Esophagus mucosa (tissue), 1 donor: ENCODE results near the gene DIAPH2. TPM values are rescaled to one million over a fixed set of nuclear protein-coding genes. Genes with fewer than 3 reads are reported as not detected.

ENCODE experiments used
- ATAC-seq: fragments of 200-7000 bp; cut with Tn5 transposase; one replicate; pipeline ENCODE4 v1.9.1; 2020
- total RNA-seq: library from RNA; stranded (reverse); gene quantifications from one replicate; pipeline ENCODE4 v1.2.4, GENCODE V29; 2023
- donor health status: DM: yes; HTN: yes; CAD: no.

The DIAPH2 gene
- total RNA-seq, 1 donor from 2014 or later = 8.9 TPM

DNA sequence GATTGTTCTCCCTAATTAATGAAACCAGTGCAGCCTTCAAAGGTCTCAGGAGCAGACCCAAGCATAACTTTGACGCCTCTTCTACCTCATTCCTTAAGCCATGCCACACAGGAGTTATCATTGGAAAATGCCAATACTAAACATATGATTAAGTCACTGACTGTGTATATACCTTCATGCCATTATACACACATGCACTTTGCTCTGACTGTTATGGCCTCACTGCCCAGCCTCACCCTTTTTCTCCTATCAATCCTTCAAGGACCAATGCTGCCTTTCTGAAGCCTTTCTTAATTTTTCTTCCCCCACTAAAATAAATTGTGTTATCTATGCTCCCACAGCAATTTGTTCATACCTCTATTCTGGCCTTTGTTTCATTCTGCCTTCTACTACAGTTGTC lies 924.7 kb downstream of the DIAPH2 start:
- no peak for ATAC-seq

DNA sequence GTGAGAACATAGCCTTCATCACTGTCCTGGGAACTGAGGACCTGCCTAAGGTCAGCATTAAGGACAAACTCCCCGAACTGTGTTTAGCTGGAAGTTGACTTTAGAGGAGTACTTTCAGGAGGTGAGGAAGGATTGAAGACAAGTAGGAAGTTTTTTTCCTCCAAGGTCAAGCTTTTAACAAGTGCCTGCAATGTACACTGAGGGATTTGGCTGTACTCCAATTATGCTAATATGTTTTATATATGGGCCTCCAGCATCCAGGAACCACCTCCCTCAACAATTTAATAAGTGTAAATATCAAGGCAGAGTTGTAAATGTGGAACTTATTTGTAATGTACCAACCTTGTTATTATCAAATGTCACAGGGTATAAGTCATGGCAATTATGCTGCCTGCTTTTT lies 925.3 kb downstream of the DIAPH2 start:
- ATAC-seq = no peak

DNA sequence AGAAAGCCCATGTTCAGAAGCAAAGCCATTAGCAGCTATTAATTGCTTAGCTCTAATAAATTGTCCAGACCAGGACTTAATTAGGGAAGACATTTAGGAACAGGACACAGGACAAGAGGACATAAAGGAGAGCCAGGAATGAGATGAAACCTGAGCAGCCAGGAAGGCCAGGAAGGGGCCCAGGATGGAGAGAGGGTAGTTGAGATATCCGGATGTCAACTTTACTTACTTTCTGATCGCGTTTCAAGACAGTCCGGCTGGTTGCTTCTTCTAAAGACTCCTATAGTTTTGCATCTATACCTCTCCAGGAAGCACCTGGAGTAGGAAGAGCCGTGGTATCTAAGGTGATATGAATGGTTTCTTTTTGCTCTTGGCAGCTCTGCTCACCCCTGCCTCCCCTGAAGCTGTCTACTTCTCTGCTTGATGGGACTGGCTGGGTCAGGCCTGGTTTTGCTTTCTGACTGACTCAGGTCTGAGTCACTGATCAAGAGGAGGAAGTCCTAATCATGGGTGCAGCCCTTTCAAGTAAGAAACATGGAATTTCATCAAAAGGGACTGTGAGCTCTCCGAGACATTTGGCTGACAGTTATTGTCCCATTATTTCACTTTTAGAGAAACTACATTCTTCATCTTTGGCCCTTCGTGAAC lies 932.4 kb downstream of the DIAPH2 start:
- peak; percentile 94 for ATAC-seq

DNA sequence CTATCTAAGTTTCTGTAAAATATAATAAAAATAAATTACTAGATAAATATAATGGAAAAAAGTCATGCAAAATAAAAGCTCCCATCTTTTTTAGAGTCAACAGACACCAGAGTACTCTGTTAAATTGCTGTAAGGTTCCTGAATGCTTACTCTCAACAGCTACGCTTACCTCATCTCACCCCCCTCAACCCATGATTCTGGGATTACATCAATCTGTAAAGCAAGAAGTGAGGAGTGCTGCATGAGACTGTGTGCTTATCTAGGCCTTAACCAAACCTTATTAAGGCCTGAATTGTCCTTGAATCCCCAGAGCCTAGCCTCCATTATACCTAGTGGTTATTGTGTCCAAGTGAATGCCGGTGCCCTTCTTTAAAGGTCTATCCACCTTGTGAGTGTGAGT lies 934.9 kb downstream of the DIAPH2 start:
- no peak for ATAC-seq

DNA sequence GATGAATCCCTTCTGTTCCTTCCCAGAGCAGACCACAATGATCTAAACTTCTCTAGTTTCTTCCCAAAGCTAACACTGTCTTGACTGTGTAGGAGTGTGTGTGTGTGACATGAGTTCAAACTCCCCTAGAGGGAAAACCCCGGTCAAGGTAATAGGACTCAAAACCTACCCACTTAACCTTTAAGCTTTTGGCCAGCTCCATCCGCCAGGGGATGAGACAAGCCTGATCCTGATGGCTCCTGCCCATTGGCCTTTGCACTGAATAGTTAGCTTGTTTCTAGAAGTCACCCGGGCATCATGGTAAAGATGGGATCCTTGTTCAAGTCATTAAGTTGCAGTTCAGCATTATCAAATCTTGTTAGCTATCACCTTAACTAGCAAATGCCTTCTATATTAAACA lies 937.5 kb downstream of the DIAPH2 start:
- ATAC-seq = no peak

DNA sequence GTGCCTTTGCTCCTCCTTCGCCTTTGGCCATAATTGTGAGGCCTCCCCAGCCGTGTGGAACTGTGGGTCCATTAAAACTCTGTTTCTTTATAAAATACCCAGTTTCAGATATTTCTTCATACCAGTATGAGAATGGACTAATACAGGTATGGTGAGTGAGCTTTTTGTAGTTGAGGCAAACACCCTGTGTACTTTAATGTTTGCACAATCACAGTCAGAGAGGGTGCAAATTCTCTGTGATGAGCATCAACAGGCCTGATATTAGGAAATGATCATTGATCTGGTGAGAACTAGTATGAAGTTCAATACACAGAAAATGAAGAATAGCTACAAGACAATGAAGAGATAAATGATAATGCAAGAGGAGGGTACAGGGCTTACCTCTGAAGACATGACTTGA lies 943.7 kb downstream of the DIAPH2 start:
- ATAC-seq = no peak

DNA sequence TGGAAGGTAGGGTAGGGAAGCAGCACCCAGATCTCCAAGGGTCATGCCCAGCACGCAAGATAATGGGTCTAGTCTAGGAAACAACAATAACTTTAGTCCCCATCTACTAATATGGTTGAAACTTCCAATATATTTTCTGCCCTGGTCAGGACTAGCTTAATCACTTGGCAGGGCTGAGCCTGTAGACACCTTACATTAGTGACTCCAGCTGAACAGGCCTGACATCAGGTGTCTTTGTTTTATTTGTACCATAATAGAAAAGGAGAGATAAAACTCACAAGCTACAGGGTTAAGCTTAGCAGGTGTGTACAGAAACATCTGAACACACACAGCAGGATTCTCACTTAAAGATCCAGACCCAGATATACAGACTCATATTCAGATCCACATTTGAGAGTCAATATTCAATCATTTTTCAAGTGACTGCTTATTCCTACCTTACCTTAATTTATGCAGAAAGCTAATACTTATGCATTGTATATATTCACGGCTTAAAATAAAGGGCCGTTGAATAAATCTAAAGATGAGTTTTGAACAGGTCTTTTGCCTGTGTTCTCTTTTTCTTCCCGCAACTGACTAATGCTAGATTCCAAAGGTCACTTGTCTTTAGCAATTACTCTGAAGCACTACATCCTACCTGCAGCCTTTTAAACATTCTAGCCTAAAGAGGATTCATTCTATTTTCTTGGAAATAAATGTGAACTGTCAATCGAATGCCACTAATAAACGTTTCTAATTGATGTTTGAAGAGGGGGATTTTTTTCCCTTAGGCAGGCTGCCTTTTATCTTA lies 944.4 kb downstream of the DIAPH2 start:
- no peak for ATAC-seq

DNA sequence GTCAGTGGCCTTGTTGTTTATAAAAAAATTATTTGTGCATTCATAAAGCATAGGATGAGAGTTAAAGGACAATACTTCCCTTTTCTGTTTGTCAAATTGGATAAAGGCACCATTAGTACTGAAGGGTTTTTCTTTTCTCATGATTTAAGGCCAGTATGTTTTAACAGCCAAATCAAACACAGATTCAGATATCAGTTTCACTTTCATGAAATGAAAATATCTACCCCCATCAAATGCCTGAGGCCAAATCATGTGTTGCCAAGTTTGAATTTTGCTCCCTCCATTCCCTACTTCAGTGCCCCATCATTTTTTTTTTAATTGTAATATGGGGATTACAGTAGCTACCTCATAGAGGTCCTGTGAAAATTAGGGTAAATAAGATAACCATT lies 944.9 kb downstream of the DIAPH2 start:
- ATAC-seq = no peak

DNA sequence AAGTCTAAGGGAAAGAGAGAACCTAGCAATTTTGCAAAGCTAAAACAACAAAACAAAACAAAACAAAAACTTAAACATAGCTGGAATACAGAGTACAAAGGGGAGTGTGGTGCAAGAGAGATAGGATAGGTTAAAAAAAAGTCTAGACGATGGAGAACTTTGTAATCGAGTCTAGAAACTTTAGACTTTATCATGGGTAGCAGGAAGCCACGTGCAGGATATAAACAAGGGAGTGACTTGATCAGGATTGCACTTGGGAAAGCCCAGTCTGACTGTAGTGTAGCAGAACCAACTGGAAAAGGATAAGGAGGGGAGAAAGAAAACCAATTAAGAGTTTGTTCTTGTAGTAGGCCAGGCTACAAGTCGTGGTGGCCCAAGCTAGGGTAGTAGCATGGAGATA lies 949.2 kb downstream of the DIAPH2 start:
- ATAC-seq = no peak

DNA sequence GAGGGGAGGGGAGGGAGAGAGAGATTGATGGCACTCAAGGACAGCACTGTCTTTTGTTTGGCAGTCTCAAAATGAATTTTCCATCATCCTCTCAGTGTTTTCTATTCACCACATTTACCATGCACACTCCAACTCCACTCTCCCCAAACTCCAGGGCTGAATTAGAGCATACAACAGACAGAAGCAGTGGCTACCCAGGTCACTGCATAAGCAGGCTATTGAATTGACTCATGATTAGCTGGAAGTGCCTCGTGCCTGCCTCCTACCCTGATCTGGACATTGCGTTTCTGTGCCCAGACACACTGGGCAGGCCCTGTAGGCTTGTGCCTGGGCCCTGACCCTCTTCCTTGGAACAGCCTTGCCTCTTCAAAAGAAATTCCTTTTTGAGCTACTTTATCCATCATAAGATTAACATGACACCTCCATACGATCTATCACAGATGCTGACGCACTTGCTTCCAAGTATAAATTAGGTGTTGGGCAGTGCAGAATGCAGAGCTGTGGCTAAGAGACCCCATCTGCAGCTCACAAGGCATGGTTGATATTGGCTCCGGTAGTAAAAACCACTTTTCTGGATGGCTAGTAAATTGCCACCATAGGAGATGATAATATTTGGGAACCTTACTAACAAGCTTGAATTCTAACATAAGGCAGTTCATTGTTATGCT lies 952.0 kb downstream of the DIAPH2 start:
- no peak for ATAC-seq

DNA sequence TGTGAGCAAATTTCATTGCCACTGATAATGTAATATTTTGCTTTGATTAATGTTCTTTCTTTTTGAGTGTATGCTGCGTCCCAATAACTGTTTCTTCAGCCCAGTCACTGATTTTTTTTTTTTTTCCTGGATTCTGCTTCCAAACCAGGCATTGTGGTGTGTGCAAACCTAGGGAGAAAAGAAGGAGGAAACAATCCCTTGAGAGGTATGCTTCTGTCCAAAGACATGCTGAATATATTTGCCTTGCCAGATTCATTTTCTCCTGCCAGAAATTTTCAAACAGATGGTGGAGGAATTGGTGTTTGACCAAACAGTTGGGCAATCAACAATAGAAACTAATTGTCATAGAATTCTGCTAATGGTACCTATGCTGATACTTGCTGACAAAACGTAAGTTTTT lies 952.6 kb downstream of the DIAPH2 start:
- ATAC-seq = no peak

DNA sequence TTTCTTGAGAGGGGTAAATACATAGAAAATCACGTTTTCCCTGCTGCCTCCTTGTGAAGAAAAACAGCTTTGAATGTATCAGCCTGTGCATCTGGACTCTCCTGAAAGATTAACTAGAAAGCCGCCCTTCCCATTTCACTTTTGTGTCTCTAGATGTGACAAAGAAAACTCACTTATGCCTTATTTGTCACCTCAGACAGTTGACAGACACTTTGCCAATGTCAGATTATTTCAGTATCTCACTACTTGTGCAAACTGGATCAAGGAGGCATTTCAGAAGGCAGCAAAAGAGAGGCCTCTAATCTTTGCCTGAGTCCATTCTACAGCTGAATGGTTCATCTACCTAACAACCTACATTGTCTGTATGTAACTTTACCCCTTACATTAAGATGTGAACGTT lies 954.0 kb downstream of the DIAPH2 start:
- no peak for ATAC-seq

DNA sequence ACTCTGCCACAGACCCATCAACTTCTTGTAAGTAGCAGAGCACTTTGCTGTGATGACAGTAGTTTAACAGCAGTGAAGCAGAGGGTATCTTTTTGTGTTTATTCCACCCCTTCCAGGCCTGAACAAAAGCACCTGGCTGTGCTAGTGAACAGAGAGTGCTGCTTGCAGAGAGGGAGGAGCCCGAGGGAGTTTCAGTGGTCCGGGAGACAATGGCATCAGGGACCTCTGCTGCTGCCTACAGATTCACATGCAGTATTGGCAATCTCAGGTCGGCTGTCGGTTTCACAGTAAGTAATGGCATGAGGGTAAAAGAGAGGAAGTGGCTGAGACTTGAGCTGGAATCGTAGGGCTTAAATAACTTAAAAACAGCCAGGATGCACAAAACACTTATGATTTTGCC lies 954.9 kb downstream of the DIAPH2 start:
- ATAC-seq = no peak

Other genes starting within 250 kb of the DIAPH2 start
- 0.64 TPM for gene RPA4, start 199.1 kb downstream of the DIAPH2 start, total RNA-seq